GM20431 (cell line): Measurements from ENCODE around the gene FIGNL2.
"Not testable (repeated sequence)": the region's sequence is repeated elsewhere in the genome, so short reads cannot be mapped to it uniquely, and the experiment has no call there.

Experiments
- in situ Hi-C: fragments of 300-500 bp; cut with MseI, MboI; formaldehyde crosslinking; loops from one replicate; pipeline ENCODE4 v1.15.0; 2020; ENCODE audit warnings: low sequenced_read_pairs; ENCODE audit not compliant: unreplicated experiment

FIGNL2 gene

DNA sequence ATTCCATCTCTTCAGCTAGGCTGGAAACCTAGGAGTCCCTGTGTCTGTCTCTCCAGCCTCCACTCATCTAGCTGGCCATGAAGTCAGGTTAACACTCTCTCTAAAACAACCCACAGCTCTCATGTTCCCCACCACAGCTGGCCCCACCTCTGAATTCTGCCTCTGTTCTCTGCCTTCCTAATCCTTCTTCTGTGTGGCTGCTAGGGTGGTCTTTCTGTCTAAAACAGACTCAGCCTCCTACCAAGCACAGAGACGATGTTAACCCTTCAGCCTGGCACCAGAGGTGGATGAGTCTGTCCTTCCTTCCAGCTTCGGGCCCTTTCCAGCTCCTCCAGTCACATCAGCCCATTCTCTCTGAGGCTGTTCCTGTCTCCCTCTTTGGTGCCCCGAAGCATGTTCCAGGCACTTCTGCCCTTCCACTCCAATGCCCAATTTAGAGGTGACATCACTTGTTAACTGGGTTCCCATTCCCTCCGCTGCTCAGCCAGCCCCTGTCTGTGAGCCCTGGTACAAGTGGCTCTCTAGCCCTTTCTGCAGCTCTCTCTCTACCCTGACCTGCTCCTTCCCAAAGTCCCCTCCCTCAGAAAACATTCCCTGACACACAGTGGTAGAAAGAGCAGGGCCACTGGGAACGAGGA, 9.1 kb downstream of the FIGNL2 start:
- in situ Hi-C loops, result no loop called here

- in situ Hi-C loops, result no loop called here
Observed at GRCh38 chr12:51838762-51839161, 9.8 kb downstream of the FIGNL2 start.

- in situ Hi-C loops, result no loop called here
Observed at GRCh38 chr12:51838036-51838435, 10.5 kb downstream of the FIGNL2 start.

DNA sequence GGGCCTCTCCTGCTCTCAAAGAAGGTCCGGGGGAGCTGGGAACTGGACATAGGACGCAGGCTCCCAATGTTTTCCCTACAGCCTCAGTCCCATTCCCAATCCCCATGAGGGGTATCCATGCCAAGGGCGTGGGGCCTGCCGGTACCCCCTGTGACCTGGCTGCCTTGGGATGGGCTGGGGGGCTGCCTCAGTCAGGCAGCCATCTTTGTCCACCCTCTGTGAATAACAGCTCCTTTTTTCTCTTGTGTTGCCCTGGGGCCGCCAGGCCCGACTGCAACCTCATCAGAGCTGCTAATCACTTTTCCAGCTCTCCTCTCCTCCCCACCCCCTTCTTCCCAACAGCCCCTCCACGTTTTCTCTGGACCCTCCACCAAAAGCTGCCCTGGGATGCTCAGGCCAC, 11.2 kb downstream of the FIGNL2 start:
- in situ Hi-C loops, result no loop called here

- in situ Hi-C loops, result no loop called here
Observed at GRCh38 chr12:51836827-51837173, 11.7 kb downstream of the FIGNL2 start.

- in situ Hi-C loops, result no loop called here
Observed at GRCh38 chr12:51836041-51836826, 12.3 kb downstream of the FIGNL2 start.

- in situ Hi-C loops, result no loop called here
Observed at GRCh38 chr12:51834411-51834810, 14.1 kb downstream of the FIGNL2 start.

- in situ Hi-C loops, result no loop called here
Observed at GRCh38 chr12:51833448-51834227, 14.9 kb downstream of the FIGNL2 start.

DNA sequence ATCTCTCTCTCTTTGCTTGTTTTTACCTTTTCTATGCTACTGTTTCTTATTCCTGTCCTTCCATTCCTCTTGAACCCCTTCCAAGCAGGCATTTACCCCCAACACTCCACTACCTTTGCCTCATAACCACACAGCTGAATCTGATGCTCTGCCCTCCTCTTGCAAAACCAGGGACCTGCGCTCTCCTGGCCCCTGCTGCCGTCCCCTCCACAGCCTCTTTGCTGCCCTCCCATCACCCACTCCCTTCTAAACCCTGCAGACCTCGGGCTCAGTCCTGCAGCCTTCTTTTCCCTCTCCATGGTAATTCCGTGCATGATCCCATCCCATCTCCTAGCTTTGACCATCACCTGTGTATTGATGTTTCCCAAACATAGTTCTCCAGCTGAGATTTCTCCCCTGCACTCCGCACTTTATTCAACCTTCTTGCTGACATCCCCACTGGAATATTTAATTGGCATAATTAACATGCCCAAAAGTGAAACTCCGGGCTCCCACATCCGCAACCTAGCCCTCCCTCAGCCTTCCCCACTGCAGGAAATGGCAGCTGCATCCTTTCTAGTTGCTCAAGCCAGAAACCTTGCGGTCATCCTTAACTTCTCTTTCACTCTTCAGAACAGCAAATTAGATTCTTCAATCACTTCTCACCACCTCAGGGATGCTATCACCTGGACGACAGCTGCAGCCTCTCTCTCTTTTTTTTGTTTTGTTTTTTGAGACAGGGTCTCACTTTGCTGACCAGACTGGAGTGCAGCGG, 16.0 kb downstream of the FIGNL2 start:
- in situ Hi-C loops, result no loop called here

DNA sequence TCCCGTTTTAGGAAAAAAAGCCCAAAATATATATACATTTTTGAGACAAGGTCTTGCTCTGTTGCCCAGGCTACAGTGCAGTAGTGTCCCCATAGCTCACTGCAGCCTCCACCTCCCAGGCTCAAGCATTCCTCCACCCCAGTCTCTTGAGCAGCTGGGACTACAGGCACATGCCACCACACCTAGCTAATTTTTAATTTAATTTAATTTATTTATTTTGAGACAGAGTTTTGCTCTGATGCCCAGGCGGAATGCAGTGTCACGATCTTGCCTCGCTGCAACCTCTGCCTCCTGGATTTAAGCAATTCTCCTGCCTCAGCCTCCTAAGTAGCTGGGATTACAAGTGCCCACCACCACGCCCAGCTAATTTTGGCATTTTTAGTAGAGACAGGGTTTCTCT, 16.7 kb downstream of the FIGNL2 start:
- in situ Hi-C loops, result not testable (repeated sequence)

GRCh38 chr12:51829641-51830040, 18.9 kb downstream of the FIGNL2 start:
- in situ Hi-C loops, result no loop called here

GRCh38 chr12:51829011-51829481, 19.5 kb downstream of the FIGNL2 start:
- in situ Hi-C loops, result no loop called here

GRCh38 chr12:51827925-51828818, 20.3 kb downstream of the FIGNL2 start:
- in situ Hi-C loops, result no loop called here

DNA sequence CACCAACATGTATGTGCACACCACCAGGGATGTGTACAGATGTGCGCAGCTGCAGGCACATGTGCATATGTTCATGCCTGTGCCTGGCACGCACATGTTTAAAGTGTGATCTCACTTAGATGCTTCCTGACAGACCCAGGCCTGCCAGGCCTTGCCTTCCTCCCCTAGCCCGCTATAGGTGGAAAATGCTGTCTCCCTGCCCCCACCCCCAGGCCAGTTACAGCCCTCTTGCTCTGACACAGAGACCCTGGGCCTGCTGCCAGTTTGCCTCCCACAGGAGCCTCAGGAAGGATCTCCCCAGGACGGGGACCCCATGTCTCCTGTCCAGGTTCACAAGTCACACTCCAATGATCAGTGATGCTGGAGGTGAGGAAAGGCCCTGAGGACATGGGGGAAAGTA, 21.6 kb downstream of the FIGNL2 start:
- in situ Hi-C loops, result no loop called here

DNA sequence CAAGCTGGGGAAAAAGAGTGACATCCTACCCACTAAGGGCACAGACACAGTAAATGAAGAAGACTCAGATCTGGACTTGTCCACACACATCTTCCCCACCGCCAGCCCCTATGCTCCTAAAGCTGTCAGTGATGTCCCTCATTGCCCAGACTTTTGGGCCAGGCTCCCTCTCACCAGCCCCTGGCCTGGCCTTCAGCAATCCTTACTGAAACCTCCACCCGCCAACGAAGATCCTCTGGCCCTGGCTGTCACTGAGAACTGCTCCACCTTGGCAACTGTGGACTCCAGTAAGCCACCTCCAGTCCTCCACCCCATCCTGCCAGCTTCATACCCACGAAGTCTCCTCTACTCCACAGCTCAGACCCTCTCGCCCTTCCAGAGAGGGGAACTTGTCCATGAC, 23.3 kb downstream of the FIGNL2 start:
- in situ Hi-C loops, result no loop called here

DNA sequence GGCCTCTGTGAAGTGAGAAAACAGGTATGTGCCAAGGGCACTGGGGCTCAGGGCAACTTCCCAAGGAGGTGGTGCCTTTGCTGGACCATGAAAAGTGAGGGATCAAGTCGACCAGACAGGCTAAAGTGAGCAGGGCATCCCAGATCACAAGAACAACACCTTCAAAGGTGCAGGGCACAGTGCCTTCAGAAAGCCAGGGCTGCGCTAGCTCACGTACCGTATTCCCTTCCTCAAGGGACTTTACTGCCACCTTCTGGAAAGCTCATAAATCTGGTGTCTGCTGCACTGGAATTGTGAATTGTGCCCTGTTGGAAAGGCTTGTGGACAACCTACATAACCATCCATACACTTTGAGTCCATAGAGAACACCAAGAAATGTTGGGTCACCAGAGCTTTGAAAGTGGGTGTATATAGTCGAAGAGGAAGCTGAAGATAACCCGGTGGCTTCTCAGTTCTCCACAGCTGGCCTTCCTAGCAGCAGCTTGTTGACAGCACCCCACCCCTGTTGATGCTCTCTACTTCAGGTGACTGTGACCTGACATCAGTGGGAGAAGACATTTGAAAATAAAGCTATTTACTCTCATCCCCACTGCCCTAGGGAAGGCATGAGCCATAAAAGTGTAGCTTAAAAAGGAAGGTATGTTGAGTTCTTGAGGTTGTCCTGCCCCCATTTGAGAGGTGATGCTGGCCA, 24.5 kb downstream of the FIGNL2 start:
- in situ Hi-C loops, result no loop called here

GRCh38 chr12:51822956-51823355, 25.6 kb downstream of the FIGNL2 start:
- in situ Hi-C loops, result no loop called here

GRCh38 chr12:51822261-51822616, 26.3 kb downstream of the FIGNL2 start:
- in situ Hi-C loops, result no loop called here
